Muscle of arm (tissue), 12 donors: ENCODE measurements around the gene CDK5RAP2. TPM values are rescaled to one million over a fixed set of nuclear protein-coding genes. Genes with fewer than 3 reads are reported as not detected.
"Not testable (repeated sequence)": the region's sequence is repeated elsewhere in the genome, so short reads cannot be mapped to it uniquely, and the experiment has no call there.

ENCODE experiments used
- DNase-seq: peaks from one replicate; pipeline ENCODE4 v3.0.0-alpha.2; 2013
- polyA plus RNA-seq, 12 donors: library from polyadenylated mRNA; unstranded; fragments of 120-200 nt; gene quantifications; one replicate each; pipeline ENCODE4 v1.2.1, GENCODE V29; 2013; ENCODE audit not compliant: insufficient read length in 12 of 12

CDK5RAP2 gene
- polyA plus RNA-seq, 12 donors, result 29.7 to 60.3 (median 49.3) TPM; not detected in 1

DNA sequence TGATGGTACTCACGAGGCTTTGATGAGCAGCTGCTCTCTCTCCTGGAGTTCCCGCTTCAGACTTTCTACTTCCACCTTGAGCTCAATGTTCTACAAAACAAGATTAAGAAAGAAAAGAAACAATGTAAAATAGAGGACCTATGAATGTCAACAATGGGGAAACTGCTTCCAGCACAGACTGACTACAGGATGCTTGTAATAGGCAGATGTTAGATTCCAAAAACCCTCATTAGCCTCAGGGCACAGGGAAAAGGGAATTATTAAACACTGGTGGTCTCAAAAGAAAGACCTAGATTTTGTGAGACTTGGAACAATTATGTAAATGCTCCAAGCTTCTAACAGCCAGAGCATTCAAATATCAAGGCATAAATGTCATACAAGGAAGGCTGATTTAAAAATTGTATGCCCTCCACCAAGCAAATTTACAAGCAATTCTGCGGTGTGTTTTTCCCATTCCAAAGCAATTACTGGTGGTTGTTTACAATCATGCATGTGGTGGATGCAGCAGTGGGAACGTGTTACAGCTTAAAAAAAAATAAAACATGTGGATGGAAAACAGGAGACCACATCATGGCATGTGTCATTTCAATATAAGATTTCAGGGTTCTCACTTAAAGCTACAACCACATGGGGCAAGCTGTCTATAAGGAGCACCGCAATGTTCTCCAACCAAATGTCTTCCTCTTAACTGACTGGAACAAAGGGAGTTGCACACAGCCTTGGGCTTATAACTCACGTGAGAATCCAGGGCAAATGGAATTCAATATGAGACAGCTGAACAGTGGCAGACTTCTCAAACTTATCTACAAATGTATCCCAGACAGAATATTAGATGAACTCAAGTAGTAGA, 34.0 kb downstream of the CDK5RAP2 start:
- DNase-seq, result no peak

DNA sequence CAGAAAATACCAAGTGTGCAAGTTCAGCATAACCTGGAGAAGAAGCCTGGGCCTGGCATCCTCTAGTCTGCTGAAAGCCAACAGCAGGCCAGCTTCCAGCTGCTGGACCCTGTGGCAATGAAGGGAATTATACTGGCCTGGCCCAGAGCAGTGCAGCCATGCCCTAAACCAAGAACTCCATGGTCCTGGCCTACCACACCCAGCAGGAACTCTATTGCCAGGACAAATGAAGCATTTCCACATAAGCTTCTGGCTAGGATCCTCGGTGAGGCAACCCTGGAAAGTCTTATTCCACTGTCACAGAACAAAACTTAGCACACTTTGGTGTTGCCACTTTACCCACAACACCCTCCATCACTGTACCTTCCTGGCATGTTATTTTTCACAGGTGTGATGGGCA, 35.5 kb downstream of the CDK5RAP2 start:
- no peak for DNase-seq

DNA sequence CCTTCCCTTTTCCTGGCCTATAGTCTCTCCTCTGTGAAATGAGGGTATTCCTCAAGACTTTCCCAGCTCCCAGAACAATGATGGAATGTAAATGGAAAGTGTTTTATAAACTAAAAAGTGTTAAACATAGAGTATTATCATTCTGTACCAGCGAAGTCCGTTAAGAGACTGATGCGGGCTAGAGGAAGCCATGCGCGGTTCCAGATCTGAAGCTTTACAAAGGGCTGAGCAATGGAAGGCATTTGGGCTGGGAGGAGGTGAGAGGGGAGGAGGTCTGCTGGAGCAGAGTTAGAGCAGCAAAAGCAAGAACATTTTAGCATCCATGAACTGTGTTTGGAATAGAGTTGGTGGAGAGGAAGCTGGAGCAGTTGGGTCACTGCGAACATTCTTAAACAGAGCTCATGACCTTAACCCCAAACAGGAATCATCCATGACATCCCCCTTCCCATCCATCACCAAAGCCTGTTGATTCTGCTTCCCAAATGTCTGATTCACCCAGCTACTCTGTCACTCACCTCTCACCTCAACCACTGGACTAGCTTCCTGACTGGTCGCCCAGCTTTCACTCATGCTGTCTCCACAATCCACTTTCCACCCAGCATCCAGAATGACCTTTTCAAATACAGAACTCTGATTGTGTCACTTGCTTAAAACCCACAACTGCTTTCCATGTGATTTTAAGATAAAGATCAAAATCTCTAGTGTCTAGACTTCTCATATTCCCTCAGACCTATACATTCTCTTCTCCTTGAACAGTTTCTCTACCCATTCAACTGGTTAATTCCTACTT, 37.1 kb downstream of the CDK5RAP2 start:
- DNase-seq, result no peak

DNA sequence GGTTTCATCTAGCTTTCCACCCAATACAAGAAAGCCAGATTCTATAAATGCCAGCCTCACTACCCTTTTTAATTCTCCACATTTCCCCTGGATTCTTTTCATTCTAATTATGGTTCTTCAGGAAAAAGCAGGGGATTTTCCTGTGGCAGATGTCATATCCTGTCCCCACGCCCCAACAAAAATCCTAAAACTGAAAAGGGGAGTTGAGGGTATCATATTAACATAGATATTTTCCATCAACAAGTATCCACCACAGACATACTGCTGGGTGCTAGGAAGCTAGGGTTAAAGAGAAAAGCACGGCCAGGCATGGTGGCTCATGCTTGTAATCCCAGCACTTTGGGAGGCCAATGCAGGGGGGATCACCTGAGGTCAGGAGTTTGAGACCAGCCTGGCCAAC, 38.0 kb downstream of the CDK5RAP2 start:
- no peak for DNase-seq

DNA sequence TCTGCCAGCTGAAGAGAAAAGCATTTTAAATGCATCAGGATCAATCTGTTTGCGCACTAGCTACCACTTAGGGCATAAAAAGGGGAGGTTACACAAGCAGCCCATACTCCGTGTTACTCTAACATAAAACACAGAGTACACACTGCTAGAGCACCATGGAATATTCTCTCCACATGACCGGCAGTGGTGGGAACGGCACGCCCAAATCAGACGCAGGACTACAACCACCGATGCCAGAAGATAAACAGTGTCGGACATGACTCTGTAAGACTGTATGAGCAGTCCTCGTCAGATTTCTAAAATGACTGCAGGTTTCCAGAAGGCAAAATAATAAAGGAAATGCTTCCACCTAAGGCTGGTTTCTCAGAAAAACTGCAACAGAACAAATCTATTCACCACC, 40.0 kb downstream of the CDK5RAP2 start:
- DNase-seq, result no peak

DNA sequence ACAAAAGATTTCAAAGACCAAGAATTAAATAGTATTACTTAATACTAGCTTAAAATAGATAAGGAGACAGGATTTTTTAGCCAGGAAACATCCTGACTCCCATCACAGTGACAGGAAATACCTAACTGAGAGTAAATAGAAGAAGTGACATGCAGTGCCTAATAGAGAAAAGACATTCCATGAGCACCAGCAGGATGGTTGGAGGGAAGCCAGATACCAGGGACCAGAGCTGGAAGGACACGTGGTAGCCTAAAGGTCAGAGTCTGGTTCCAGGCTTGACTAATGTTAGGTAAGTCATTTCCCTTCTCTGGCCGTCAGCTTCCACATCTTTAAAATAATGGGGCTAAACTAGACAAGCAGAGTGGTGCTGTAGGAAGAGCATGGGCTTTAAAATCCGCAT, 41.6 kb downstream of the CDK5RAP2 start:
- DNase-seq, result no peak

DNA sequence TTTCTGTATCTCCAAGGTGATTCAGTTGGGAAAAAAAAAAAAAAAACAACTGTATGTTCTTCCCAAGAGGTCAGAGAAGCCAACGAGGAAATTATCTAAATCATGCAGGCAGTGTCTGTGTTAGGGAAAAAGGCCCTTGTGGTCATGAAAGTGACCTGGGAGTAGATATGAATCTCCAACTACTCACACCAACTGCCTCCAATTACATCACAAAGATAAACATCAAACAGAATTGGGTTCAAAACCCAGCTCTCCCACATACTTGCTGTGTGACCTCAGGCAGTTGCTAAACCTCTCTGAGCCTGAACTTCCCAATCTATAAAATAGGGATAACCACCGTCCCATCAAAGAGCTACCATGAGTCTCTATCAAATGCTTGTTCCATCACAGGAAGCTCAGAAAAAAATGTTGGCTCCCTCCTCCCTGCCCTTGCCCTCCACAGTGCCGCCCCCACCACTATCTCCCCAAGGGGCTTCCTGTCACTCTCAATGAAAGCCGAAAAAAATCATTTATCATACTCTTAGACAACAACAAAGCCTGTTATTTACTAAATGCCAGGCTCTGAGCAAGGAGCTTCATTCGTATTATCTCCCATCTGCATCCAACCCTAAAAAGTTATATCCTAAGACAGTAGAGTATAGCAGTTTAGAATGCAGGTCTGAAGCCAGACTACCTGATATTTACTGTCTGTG, 42.9 kb downstream of the CDK5RAP2 start:
- no peak for DNase-seq

DNA sequence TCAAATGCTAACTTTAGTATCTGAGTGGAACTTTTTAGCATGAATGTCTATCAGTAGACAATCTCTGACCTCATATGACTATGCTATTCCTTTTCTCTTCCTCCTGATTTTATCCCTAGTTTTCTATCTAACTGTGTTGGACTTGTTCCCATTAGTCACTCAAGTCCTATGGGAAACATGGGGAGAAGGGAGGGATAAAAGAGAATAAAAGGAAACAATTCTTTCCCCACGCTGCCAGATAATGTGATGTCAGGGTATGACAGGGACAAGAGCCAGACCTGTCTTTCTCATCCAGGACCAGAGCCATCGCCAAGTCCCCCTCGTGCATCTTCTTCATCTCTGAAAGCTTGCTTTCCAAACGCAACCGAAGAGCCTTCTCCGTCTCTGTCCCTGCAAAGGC, 43.9 kb downstream of the CDK5RAP2 start:
- DNase-seq, result no peak

DNA sequence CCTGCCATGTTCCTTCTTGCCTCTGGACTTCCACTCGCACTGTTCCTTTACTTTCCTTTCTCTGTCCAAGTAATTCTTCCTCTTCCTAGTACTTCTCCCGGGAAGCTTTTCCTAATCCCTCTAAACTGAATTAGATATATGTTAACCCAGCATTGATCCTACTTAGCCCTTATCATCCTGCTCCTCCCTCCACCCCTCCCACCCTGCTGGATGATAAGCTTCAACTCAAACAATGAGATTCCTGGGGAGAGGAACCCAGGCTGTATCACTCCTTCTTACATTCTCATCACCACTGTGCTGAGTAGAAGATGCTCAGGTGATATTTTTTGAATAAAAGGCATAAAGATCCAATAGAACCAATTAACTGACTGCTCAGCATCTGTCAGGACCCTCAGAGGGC, 45.7 kb downstream of the CDK5RAP2 start:
- no peak for DNase-seq

DNA sequence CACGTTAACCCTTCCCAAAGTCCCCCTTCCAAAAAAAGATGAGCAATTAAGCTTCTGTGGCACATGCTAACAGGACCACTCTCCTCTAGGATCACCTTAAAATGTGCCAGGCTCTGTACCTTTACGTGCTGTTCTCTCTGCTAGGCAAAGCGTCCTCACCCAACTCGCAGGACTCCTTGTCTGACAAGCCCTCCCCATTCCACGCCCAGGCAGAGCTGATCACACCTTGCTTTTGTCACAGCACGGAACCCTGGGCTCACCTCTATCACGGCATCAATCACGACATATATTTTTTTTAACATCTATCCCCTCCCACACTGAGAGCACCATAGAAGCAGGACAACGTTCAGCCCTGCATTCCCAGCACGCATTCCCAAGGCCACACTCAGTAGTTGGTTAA, 47.1 kb downstream of the CDK5RAP2 start:
- no peak for DNase-seq

DNA sequence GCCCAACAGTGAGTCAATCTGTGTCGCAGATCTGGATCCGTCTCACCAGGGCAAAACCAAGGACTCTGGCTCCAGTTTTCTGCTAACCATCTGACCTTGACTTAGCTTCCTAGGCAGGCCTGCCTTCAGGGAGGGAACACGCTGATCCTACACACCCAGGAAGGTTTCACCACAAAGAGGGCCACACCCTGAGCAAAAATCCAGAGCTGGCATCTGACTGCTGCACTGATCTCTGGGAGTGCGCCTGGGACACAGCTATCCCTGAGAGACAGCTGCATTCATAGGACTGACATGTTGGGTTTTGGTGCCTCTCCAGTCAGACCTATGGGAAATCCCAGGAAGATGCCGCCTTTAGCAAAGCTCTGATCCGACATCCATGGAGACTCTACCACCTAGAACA, 47.5 kb downstream of the CDK5RAP2 start:
- DNase-seq, result no peak

DNA sequence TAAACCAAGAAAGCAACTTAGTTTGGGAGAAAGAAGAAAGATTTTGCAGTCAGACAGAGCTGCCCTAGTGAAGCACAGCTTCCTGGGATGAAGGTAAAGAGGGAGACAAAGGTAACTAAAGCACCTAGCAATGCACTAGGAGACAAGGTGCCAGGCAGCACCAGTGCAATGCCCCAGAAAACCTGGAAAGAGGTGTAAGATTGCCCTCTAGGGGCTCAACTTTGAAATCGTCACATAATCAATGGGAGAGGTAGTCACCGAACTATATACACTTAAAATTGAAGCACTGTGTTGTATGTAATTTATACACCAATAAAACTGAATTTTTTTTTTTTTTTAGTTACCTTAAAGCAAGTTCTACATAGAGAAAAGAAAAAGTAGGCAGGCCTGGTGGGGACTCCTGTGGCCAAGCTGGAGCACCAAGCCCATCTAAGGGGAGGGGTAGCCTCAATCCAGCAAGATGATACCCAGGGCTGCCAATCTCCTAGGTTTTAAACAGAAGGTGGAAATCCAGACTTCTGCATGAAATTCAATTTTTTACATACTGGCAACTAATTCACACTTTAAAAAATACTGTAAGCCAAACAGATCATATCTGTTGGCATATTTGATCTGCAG, 48.2 kb downstream of the CDK5RAP2 start:
- no peak for DNase-seq

DNA sequence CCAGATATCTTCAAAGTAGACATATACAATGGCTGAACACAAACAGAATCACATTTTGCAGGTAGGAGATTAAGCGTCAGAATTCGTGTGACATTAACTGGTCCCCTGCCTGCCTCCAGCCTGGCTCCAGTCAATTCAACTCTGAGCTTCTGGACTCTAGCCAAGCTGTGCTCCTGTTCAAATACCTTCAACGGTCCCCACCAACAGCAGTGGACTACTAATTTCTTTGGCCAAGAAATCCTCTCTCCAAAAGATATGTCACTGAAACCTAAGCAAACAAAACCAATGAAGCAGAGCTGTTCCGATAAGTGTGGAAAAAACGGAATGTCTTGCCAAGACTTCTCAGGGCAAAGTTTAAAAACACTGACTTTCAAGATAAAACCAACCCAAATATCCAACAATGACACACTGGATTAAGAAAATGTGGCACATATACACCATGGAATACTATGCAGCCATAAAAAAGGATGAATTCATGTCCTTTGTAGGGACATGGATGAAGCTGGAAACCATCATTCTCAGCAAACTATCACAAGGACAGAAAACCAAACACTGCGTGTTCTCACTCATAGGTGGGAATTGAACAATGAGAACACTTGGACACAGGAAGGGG, 49.6 kb downstream of the CDK5RAP2 start:
- not testable (repeated sequence) for DNase-seq

DNA sequence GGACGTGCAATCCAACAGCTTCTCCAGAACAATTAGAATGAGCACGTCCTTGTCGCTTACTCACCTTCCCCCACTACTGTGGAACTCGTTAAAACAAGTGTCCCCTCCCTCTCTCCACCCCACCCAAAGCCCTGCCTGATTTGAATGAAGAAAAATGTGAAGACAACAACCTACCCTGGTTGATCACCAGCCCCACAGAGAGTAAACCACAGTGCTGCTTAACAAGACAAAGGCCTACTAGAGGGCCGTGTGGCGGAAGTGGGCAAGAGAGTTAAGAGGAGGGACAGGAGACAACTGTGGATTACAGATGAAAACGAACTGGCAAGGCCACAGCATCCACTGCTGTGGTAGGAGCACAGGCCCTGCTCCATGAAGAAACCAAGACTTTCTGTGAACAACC, 51.1 kb downstream of the CDK5RAP2 start:
- no peak for DNase-seq

DNA sequence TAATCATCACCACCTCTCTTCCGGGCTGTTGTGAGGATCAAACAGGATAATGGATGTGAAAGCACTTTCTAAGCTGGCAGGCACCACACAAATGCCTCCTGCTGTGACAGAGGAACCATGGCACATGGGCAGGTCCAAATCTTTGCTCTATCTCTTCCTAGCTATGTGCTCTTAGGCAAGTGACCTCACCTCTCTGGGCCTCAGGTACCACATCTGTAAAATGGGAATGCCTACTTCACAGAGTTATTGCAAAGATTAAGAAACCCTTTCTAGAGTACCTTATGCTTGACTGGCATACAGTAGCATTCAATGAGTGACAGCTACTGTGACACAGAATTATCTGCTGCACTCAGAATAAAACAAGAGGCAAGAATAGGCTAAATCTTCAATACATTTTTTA, 51.6 kb downstream of the CDK5RAP2 start:
- no peak for DNase-seq

DNA sequence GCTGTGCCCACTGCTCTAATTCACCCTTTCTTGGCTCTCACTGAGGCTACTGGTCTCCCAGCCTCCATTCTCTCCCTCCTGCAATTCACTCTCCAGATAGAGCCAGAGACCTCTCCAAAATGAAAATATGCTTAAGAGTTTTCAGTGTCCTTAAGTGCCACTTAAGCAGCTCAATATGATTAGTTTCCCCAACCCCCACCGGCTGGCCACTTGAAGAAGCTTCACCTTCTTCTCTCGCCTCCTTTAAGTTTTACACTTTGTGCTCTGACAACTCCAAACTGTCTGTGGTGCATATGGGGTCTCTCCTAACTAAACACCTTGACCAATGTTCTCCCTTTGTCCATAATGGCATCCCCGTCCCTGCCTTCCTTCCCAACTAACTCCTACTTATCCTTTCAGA, 53.4 kb downstream of the CDK5RAP2 start:
- no peak for DNase-seq

DNA sequence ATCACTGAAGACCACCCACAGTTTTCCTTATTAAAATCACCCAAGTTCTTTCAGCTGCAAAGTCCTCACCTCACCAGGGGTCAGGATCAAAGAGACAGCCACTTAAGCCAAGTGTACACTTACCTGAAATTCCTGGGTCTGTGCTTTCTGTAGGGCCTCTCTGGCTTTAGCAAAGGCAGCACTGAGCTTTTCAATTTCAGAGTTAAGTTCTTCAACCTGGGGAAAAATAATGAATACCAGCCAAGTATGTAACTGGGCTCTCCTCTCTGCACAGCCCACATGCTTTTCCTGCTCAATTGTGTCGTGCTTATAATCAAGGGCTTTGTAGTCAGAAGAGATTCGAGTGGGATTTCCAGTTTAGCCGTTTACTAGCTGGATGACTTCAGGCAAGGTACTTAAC, 55.1 kb downstream of the CDK5RAP2 start:
- no peak for DNase-seq

DNA sequence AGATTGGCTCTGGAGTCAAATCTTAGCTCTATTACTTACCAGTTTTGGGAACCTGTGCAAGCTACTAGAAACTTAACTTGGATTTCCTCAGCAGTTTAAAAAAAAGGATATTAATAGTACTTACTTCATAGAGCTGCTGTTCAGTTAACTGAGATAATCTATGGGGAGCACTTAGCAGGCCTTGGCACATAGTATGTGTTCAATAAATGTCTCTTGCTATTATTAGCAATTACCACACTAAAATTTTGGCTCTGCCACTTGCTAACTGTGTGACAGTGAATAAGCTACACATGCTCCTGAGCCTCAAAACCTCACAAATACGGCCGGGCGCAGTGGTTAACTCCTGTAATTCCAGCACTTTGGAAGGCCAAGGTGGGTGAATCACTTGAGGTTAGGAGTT, 55.9 kb downstream of the CDK5RAP2 start:
- DNase-seq, result no peak

DNA sequence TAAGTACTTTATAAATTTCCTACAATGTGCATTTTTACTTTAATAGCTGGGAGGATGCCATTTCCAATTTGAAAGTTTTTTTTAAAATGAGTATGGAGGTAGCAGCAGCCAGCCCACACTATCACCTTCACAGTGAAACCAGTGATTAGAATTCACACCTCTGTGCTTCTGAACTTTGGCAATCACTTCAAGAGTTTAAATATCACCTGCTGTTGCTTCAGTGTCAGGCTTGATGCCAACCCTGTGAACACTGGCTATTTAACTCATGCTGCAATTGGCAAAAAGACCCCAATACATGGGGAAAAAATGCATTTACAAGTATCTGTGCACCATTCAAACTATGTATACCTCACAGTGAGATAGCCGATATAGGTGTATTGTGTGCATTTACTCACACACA, 57.4 kb downstream of the CDK5RAP2 start:
- no peak for DNase-seq

DNA sequence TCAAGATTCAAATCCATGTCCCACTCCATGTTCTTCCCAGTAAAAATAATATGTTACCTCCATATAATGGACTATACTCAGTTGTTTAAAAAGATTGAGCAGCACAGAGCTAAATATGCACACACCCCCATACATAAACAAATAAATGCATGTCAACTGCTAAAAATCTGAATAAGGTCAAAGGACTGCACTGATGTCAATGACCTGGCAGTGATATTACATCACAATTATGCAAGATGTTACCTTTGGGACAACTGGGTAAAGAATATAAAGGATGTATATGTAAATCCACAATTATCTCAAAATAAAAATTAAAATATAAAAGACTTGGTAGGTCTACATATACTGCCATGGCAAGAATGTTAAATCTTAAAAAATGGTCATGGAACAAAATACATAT, 57.9 kb downstream of the CDK5RAP2 start:
- DNase-seq, result no peak

DNA sequence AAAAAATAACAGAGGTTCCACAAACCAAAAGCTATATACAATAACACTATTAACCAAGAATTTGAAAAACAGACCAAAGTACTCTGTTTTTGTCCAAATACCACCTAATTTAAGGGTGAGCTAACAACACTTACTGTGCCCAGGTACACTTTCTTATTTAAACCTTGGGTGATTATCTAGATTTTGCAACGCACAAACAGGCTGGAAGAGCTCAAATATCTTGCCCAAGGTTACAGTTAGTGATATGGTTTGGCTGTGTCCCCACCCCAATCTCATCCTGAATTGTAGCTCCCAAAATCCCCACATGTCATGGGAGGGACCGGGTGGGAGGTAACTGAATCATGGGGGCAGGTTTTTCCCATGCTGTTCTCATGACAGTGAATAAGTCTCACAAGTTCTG, 58.9 kb downstream of the CDK5RAP2 start:
- no peak for DNase-seq

DNA sequence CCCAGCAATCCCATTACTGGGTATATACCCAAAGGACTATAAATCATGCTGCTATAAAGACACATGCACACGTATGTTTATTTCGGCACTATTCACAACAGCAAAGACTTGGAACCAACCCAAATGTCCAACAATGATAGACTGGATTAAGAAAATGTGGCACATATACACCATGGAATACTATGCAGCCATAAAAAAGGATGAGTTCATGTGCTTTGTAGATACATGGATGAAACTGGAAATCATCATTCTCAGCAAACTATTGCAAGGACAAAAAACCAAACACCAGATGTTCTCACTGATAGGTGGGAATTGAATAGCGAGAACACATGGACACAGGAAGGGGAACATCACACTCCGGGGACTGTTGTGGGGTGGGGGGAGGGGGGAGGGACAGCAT, 64.0 kb downstream of the CDK5RAP2 start:
- DNase-seq, result not testable (repeated sequence)
